ENCODE measurements around the gene FAM50B. TPM values are rescaled to one million over a fixed set of nuclear protein-coding genes. Genes with fewer than 3 reads are reported as not detected.

Gene FAM50B
- total RNA-seq, 1 donor from 2014 or later: 7.2 TPM

GRCh38 chr6:3819161-3820110 lies 29.7 kb upstream of the FAM50B start:
- peak; percentile 75 for DNase-seq (ENCODE audit: low read depth)

DNA sequence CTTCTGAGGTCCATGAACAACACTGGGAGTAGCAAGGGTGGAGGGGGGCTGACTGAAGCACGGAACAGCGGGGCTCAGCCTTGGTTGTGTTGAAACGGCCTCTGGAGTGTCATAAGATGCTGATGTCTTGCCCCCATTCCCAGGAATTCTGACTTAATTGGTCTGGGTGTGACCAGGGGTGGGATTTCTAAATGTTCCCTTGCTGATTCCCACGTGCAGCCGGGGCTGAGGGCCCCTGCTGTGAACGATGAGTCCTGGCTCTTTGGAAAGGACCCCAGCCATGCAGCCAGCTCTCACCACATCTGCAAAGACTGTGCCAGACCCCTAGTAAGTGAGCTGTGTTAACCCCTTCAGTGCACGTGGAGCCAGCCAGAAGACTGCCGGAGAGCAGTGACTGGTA lies 28.6 kb upstream of the FAM50B start:
- DNase-seq (ENCODE audit: low read depth): no peak

GRCh38 chr6:3822747-3823445 lies 26.3 kb upstream of the FAM50B start:
- DNase-seq (ENCODE audit: low read depth): peak; percentile 87

DNA sequence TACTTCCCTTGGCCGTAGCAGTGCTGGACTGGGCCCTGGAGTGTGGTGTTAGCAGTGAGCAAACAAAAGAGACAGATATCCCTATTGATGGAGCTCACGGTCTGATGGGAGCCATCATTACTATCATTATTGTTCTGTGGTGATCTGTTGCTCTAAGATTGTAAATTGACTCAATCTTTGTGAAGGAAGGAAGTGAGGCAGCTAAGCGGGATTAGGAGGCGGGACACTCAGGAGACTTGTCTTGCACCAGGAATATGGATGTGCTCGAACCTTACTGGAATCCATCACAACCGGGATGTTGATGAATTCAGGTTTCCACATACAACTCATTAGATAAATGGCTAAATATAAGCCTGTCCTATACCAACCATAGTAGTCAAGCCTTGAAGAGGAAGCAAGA lies 25.5 kb upstream of the FAM50B start:
- DNase-seq (ENCODE audit: low read depth): no peak

DNA sequence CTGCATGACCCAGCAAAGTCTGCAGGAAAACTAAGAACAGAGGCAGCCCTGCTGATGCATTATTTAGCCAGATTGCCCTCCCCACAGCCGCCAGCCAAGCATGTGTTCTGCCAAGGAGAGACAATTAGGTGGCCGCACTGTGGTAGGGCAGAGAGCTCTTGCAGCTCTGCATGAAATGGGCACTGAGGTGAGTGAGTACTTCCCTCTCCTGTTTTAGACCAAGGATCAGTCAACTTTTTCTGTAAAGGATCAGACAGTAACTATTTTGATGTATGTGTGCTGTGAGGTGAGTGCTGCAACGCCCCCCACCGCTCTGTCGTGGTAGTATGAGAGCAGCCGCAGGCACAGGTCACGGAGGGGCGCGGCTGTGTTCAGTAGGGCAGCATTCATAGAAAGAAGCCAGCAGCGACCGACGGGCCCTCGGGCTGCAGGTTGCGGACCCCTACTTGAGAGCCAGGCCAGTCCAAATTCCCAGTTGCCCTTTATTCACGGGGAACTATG lies 23.8 kb upstream of the FAM50B start:
- DNase-seq (ENCODE audit: low read depth): peak; percentile 73

DNA sequence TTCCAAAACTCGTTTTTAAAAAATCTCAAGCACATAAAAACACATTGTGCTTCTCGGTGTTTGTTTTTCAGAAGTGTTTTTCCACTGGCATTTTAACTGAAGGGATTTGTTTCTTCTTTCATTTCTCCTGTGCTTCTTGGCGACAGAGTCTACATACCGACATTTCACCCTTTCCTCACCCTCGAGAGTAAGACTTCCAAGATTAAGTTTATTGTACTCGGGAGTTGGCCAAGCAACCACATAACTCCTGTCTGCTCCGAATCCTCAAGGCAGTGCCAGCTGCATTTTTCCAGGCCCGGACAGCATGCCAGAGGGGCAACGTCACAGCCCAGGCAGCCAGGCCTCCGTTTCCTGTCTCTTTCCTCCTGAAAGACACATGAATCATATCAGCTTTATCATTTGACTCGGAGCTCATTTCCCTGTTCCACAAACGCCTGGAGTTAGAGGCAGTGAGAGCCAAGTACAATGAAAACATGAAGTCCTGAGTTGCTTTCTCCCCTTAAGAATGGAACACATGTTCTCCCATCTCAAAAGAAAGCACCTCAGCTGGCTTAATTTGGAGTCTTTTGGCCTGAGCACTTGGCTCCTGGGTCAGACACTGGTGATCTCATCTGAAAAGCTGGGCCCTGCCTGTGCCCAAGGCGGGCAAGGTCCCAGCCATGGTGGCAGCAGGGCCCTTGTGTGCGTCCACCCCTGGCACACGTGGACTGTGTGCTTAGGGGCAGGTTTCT lies 23.2 kb upstream of the FAM50B start:
- DNase-seq (ENCODE audit: low read depth): peak; percentile 96

GRCh38 chr6:3829285-3829684 lies 19.9 kb upstream of the FAM50B start:
- no peak for DNase-seq (ENCODE audit: low read depth)

DNA sequence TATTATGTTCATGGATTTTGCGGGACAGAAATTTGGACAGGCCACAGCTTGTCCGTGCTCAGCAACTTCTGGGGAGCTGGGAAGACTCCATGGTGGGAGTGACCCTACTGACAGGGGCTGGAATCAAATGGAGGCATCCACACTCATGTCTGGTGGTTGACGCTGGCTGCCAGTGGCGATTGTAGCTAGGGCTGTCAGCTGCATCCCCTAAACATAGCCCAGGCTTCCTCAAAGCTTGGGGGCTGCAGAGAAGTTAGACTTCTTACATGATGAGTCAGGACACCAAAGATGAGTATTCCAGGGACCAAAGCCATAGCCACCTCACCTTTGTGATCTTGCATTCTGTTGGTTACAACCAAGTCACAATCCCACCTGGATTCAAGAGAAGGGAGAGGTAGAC lies 18.4 kb upstream of the FAM50B start:
- peak; percentile 68 for DNase-seq (ENCODE audit: low read depth)

DNA sequence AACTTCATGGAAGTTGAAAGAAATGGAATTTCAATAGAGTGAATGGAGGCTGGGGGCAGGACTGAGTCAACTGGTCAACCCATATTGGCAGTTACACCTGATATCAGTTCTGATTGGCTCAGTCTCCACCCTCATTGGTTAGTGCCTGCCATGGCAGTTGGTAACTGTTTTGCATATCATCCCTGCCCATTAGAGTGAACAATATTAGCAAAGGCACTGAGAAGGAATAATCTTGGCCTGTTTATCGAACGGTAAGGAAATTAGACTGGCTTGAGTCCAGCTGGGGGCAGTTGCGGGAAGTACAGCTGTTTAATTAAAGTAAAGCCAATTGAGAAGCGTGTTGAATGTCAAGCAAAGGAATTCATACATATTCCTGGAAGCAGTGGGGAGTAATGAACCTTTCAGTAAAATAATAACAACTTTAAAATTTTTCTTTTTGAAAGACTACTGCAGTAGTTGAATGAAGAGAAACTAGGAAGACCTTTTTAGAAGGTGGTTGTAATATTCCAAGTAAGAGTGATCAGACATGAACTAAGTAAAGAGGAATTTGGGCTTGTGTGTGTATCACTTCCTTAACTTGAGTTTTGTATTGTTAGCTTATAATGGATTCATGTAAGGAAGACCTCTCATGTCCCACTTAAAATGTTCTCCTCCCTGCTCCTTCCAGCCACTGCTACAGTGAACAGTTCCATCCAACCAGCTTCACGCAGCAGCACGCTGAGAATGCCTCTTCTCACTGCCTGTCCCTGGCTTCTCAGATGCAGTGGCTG lies 17.2 kb upstream of the FAM50B start:
- no peak for DNase-seq (ENCODE audit: low read depth)

- DNase-seq (ENCODE audit: low read depth): no peak
Observed at GRCh38 chr6:3835055-3835731, 14.0 kb upstream of the FAM50B start.

GRCh38 chr6:3835785-3836184 lies 13.4 kb upstream of the FAM50B start:
- no peak for DNase-seq (ENCODE audit: low read depth)

GRCh38 chr6:3836566-3836965 lies 12.6 kb upstream of the FAM50B start:
- no peak for DNase-seq (ENCODE audit: low read depth)

GRCh38 chr6:3837781-3838180 lies 11.4 kb upstream of the FAM50B start:
- DNase-seq (ENCODE audit: low read depth): no peak

DNA sequence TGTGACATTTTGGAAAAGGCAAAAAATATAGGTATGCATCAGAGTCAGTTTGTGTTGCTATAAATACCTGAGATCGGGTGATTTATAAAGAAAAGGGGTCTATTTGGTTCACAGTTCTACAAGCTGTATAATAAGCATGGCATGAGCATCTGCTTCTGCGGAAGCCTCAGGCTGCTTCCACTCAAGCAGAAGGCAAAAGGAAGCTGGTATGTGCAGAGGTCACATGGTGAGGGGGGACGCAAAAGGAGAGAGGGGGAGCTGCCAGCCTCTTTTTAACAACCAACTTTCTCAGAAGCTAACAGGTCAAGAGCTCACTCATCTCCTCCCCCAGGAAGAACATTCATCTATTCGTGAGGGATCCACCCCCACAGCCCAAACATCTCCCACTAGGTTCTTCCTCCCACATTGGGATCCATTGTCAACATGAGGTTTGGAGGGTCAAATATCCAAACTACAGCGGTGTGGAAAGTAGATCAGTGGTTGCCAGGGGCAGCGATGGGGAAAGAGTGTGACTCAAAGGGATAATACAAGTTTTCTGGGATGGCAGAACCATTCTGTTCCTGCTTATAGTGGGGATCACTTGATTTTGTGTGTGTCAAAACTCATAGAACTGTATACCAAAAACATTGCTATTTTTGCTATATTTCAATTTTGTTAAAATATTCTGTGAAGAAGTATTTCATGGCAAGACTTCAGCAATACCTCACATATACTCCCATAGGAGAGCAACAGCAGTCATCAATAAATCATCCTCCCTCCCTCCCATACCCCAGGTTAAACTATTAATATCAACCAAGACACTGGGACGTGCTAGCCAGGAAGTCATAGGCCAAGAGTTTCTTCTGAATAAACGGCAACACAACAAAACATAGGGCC lies 9.9 kb upstream of the FAM50B start:
- DNase-seq (ENCODE audit: low read depth): no peak

DNA sequence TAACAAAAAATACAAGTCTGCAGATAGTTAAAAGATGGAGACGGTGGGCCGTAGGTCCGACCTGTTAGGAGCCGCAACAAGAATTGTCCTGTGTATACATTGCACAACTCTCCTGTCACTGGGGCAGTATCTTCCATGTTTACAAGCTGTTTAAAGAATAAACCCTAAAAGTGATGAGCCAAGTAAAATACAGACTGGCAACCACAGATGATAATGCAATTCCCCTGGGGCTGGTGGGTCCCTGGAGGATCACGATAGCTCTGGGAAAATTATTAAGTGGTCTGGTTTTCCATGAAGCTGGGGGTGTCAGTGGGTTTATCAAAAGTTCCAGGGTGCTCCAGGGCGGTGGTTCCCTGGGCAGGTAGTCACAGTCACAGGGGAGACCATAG lies 8.1 kb upstream of the FAM50B start:
- DNase-seq (ENCODE audit: low read depth): no peak

GRCh38 chr6:3841711-3842565 lies 7.2 kb upstream of the FAM50B start:
- DNase-seq (ENCODE audit: low read depth): peak; percentile 91

- DNase-seq (ENCODE audit: low read depth): peak; percentile 88
Observed at GRCh38 chr6:3843379-3844096, 5.6 kb upstream of the FAM50B start.

DNA sequence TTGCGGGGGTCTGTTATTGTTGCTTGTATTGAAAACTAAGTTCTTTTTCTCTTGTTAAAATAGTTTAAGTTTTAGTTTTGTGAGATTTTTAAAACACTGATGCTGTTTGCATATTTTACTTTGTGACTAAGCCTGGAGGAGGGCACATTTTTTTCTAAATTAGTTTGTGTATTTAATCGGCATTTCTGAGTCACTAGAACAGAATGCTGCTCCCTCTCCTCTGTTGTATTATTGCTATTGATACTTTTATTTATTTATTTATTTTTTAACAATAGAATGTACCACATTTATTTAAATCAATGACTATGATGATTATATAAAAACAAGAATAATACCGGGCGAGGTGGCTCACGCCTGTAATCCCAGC lies 5.1 kb upstream of the FAM50B start:
- DNase-seq (ENCODE audit: low read depth): no peak

All from myocyte (in vitro differentiated cells).